Measurements from ENCODE around the gene DOC2B. TPM values are rescaled to one million over a fixed set of nuclear protein-coding genes. Genes with fewer than 3 reads are reported as not detected.
"Not testable (repeated sequence)": the region's sequence is repeated elsewhere in the genome, so short reads cannot be mapped to it uniquely, and the experiment has no call there.

Gene DOC2B
- total RNA-seq, 2 donors from 2014 or later, result 1.4 to 2.6 TPM

DNA sequence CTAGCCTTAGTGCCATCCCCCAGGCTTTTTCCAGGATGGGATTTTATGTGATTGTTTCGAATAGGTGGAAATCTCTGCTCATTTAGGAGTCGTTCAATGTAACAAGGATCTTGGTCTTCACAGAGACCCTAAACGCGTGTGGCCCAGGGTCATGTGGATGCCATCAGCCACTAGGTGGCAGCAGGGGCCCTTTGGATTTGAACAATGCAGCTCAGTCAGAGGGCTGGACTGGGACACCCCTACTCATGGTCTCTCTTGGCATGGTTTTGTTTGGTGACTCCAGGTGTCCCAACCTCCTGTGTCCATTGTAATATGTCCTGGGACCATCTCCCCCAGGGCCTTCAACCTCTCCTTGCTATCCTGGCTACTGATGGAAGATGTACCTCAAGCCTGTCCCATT lies 44.9 kb downstream of the DOC2B start:
- H3K4me3 Mint-ChIP-seq; H3K27me3 ChIP-seq (ENCODE audit: control insufficient read depth, insufficient read depth, low read length, poor library complexity, severe bottlenecking); H3K9me3 Mint-ChIP-seq; H3K4me3 ChIP-seq (ENCODE audit: low read length); H3K4me1 ChIP-seq (ENCODE audit: control insufficient read depth, insufficient read depth, low read length); H3K9me3 ChIP-seq (ENCODE audit: control insufficient read depth, low read length); H3K4me1 Mint-ChIP-seq; H3K9ac ChIP-seq (ENCODE audit: extremely low read depth, low read length, poor library complexity, severe bottlenecking); H3K36me3 Mint-ChIP-seq (ENCODE audit: low read depth); H3K27ac ChIP-seq (ENCODE audit: low read depth, low read length); DNase-seq; H3K36me3 ChIP-seq (ENCODE audit: control insufficient read depth, insufficient read depth, low read length); H3K27ac Mint-ChIP-seq; H3K27me3 Mint-ChIP-seq (ENCODE audit: insufficient read depth): not testable (repeated sequence)
- TF ChIP-seq, protein P1, sequence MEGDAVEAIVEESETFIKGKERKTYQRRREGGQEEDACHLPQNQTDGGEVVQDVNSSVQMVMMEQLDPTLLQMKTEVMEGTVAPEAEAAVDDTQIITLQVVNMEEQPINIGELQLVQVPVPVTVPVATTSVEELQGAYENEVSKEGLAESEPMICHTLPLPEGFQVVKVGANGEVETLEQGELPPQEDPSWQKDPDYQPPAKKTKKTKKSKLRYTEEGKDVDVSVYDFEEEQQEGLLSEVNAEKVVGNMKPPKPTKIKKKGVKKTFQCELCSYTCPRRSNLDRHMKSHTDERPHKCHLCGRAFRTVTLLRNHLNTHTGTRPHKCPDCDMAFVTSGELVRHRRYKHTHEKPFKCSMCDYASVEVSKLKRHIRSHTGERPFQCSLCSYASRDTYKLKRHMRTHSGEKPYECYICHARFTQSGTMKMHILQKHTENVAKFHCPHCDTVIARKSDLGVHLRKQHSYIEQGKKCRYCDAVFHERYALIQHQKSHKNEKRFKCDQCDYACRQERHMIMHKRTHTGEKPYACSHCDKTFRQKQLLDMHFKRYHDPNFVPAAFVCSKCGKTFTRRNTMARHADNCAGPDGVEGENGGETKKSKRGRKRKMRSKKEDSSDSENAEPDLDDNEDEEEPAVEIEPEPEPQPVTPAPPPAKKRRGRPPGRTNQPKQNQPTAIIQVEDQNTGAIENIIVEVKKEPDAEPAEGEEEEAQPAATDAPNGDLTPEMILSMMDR (conservative IDR thresholded peaks at IDR 0.05), result peak; percentile 67
- WGBS, 2 experiments (ENCODE audit: insufficient coverage in 1 of 2, insufficient read length in 1 of 2), result 48% methylated on average over 3 of the region's 4 CpGs; no CpG with 5 or more reads in 1 of the 2 experiments

DNA sequence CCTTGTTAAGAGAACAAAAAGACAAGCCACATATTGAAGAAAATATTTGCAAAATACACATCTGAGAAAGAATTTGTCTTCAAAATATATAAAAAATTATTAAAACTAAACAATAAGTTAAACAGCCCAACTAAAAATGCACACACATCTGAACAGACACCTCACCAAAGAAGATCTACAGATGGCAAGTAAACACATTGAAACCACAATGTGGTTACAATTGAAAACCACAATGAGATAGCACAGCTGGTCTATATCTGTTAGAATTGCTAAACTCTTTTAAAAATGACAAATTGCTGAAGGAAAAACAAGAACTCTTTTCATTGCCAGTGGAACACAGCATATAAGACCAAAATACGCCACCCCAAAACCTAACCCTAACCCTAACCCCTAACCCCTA lies 45.6 kb downstream of the DOC2B start:
- H3K27me3 ChIP-seq (ENCODE audit: control insufficient read depth, insufficient read depth, low read length, poor library complexity, severe bottlenecking); H3K4me1 Mint-ChIP-seq; H3K9me3 Mint-ChIP-seq; H3K4me3 ChIP-seq (ENCODE audit: low read length); H3K9ac ChIP-seq (ENCODE audit: extremely low read depth, low read length, poor library complexity, severe bottlenecking); H3K4me1 ChIP-seq (ENCODE audit: control insufficient read depth, insufficient read depth, low read length); H3K36me3 Mint-ChIP-seq (ENCODE audit: low read depth); DNase-seq; H3K27ac ChIP-seq (ENCODE audit: low read depth, low read length); H3K9me3 ChIP-seq (ENCODE audit: control insufficient read depth, low read length); H3K4me3 Mint-ChIP-seq; H3K27me3 Mint-ChIP-seq (ENCODE audit: insufficient read depth); H3K27ac Mint-ChIP-seq; H3K36me3 ChIP-seq (ENCODE audit: control insufficient read depth, insufficient read depth, low read length): not testable (repeated sequence)
- no CpG with 5 or more reads among the region's 1 CpG for WGBS, 2 experiments (ENCODE audit: insufficient coverage in 1 of 2, insufficient read length in 1 of 2)

DNA sequence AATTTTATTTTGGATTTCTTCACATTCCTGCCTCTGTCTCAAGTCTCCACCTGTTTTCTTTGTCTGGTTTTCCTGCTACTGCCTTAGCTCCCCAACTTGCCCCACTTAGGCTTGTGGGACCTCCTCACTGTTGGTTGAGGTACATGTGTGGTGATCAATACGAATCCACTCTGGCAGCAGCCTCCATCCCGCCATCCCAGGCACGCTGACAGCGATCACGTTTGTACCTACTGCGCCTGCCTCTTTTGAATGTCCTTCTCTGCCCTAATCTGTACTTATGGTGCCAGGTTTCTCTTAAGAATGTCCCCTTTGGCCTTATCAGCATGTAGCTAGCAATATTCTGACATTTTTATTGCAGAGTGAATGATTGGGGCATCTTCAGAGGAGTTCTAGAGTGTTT lies 46.4 kb downstream of the DOC2B start:
- not testable (repeated sequence) for H3K27me3 Mint-ChIP-seq (ENCODE audit: insufficient read depth); H3K27ac Mint-ChIP-seq; H3K27me3 ChIP-seq (ENCODE audit: control insufficient read depth, insufficient read depth, low read length, poor library complexity, severe bottlenecking); H3K4me3 ChIP-seq (ENCODE audit: low read length); DNase-seq; H3K4me3 Mint-ChIP-seq; H3K27ac ChIP-seq (ENCODE audit: low read depth, low read length); H3K9me3 Mint-ChIP-seq; H3K9ac ChIP-seq (ENCODE audit: extremely low read depth, low read length, poor library complexity, severe bottlenecking); H3K9me3 ChIP-seq (ENCODE audit: control insufficient read depth, low read length); H3K4me1 Mint-ChIP-seq; H3K36me3 ChIP-seq (ENCODE audit: control insufficient read depth, insufficient read depth, low read length); H3K36me3 Mint-ChIP-seq (ENCODE audit: low read depth); H3K4me1 ChIP-seq (ENCODE audit: control insufficient read depth, insufficient read depth, low read length)
- WGBS, 2 experiments (ENCODE audit: insufficient coverage in 1 of 2, insufficient read length in 1 of 2), result 89% methylated on average over 6 of the region's 6 CpGs; no CpG with 5 or more reads in 1 of the 2 experiments

DNA sequence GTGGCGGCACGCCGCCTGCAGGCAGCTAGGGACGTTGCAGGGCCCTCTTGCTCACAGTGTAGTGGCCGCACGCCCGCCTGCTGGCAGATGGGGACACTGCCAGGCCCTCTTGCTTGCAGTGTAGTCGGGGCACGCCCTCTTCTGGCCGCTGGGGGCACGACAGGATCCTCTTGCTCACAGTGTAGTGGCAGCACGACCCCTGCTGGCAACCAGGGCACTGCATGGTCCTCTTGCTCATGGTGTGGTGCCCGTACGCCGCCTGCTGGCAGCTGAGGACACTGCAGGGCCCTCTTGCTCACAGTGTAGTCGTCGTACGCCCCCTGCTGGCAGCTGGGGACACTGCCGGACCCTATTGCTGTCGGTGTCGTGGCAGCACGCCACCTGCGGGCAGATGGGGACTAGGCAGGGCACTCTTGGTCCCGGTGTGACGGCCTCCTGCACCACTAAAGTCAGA lies 47.1 kb downstream of the DOC2B start:
- TF ChIP-seq, protein P1 (conservative IDR thresholded peaks at IDR 0.05), result peak; percentile 63
- 92% methylated on average over 4 of the region's 25 CpGs; no CpG with 5 or more reads in 1 of the 2 experiments for whole genome bisulfite sequencing, 2 experiments (ENCODE audit: insufficient coverage in 1 of 2, insufficient read length in 1 of 2)
- H3K9me3 ChIP-seq (ENCODE audit: control insufficient read depth, low read length); H3K4me3 ChIP-seq (ENCODE audit: low read length); DNase-seq; H3K4me3 Mint-ChIP-seq; H3K9ac ChIP-seq (ENCODE audit: extremely low read depth, low read length, poor library complexity, severe bottlenecking); H3K27ac Mint-ChIP-seq; H3K4me1 Mint-ChIP-seq; H3K27ac ChIP-seq (ENCODE audit: low read depth, low read length); H3K36me3 ChIP-seq (ENCODE audit: control insufficient read depth, insufficient read depth, low read length); H3K9me3 Mint-ChIP-seq; H3K27me3 Mint-ChIP-seq (ENCODE audit: insufficient read depth); H3K36me3 Mint-ChIP-seq (ENCODE audit: low read depth); H3K4me1 ChIP-seq (ENCODE audit: control insufficient read depth, insufficient read depth, low read length); H3K27me3 ChIP-seq (ENCODE audit: control insufficient read depth, insufficient read depth, low read length, poor library complexity, severe bottlenecking): not testable (repeated sequence)

DNA sequence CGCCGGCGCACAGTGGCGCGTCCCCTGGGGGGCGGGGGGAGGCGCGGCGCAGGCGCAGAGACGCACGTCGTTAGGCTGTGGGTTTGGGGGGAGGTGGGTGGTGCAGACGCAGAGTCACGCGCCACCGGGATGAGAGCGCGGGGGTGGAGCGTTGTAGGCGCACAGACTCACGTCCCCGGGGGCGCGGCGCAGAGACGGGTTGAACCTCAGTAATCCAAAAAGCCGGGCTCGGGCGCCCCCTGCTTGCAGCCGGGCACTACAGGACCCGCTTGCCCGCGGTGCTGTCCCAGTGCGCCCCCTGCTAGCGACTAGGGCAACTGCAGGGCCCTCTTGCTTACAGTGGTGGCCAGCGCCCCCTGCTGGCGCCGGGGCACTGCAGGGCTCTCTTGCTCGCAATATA lies 47.5 kb downstream of the DOC2B start:
- not testable (repeated sequence) for H3K36me3 ChIP-seq (ENCODE audit: control insufficient read depth, insufficient read depth, low read length); H3K36me3 Mint-ChIP-seq (ENCODE audit: low read depth); H3K27me3 ChIP-seq (ENCODE audit: control insufficient read depth, insufficient read depth, low read length, poor library complexity, severe bottlenecking); H3K4me1 Mint-ChIP-seq; H3K9ac ChIP-seq (ENCODE audit: extremely low read depth, low read length, poor library complexity, severe bottlenecking); H3K27ac Mint-ChIP-seq; H3K27me3 Mint-ChIP-seq (ENCODE audit: insufficient read depth); H3K9me3 Mint-ChIP-seq; H3K4me3 ChIP-seq (ENCODE audit: low read length); H3K9me3 ChIP-seq (ENCODE audit: control insufficient read depth, low read length); H3K27ac ChIP-seq (ENCODE audit: low read depth, low read length); H3K4me3 Mint-ChIP-seq; H3K4me1 ChIP-seq (ENCODE audit: control insufficient read depth, insufficient read depth, low read length)
- peak; percentile 20 for DNase-seq
- WGBS, 2 experiments (ENCODE audit: insufficient coverage in 1 of 2, insufficient read length in 1 of 2), result no CpG with 5 or more reads among the region's 40 CpGs

Data from endodermal cell (in vitro differentiated cells).